ENCODE results near the gene SIX3. TPM values are rescaled to one million over a fixed set of nuclear protein-coding genes. Genes with fewer than 3 reads are reported as not detected.

The SIX3 gene
- total RNA-seq, 4 donors from 2014 or later, result not detected

DNA sequence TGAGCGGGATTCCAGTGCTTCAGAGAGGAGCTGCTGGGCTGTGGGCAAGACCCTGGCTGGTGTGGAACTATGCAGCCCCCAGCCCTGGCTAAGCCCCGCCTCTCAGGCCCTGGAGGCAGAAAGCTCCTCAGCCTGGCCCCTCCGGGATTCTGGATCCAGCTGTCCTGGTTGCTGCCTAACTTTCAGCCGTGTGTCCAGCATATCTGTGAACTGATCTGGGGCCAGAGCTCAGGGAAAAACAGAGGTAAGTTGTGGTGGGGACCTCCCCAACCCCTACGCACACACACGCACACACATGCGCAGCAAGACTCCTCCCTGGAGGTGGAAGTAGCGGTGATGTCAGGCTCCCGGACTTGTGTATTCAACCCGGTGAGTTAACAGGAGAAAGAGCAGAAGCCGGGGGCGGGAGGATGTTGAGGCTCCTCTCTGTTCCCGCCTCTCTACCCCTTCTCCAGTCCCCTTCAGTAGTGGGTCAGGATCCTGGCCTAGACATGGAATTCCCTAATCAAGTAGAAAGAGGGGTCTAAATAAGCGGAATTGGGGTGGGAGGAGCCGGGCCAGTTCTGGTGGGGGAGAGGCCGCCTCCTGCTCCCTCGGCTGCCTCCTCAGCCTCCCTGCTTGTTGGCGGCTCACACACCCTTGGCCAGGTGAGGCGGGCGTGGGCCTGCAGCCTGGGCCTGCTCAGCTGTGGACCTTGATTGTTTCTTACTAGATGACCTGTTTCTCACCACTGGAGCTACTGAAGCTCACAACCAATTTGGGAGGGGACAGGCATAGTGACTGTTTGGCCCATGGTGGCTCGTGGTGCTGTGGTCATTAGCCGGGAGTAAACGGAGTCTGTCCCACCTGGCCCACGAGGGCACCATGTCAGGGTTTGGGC is 34.3 kb downstream of the SIX3 start:
- in situ Hi-C loops (cut with MboI; ENCODE audit: low sequenced_read_pairs in 4 of 4) (loop anchor here in 3 of 4 donors (5.0 to 25.0 kb wide), 2 partner anchors 186 to 516 kb away; no protein-coding TSS in a partner anchor), intact Hi-C loops (cut with DNase I; ENCODE audit: low total_unique reads) (no loop called here)
- no peak overlapping the region for H3K27ac ChIP-seq
- no peak for TF ChIP-seq POLR2A (IDR thresholded peaks at IDR 0.05)
- TF ChIP-seq, protein P1, sequence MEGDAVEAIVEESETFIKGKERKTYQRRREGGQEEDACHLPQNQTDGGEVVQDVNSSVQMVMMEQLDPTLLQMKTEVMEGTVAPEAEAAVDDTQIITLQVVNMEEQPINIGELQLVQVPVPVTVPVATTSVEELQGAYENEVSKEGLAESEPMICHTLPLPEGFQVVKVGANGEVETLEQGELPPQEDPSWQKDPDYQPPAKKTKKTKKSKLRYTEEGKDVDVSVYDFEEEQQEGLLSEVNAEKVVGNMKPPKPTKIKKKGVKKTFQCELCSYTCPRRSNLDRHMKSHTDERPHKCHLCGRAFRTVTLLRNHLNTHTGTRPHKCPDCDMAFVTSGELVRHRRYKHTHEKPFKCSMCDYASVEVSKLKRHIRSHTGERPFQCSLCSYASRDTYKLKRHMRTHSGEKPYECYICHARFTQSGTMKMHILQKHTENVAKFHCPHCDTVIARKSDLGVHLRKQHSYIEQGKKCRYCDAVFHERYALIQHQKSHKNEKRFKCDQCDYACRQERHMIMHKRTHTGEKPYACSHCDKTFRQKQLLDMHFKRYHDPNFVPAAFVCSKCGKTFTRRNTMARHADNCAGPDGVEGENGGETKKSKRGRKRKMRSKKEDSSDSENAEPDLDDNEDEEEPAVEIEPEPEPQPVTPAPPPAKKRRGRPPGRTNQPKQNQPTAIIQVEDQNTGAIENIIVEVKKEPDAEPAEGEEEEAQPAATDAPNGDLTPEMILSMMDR (IDR thresholded peaks at IDR 0.05 in 4 of 5, conservative IDR thresholded peaks at IDR 0.05 in 1 of 5), result no peak
- H3K4me3 ChIP-seq, result no peak overlapping the region
- DNase-seq (no peak), ATAC-seq (no peak)
- H3K27me3 ChIP-seq, result peaks cover 5 to 17% (median 16%) of the 10 kb centered on the region in 3 donors
- no peaks in the 10 kb centered on the region for H3K36me3 ChIP-seq
- no peaks in the 10 kb centered on the region for H3K9me3 ChIP-seq
- H3K4me1 ChIP-seq, result no peaks in the 10 kb centered on the region

DNA sequence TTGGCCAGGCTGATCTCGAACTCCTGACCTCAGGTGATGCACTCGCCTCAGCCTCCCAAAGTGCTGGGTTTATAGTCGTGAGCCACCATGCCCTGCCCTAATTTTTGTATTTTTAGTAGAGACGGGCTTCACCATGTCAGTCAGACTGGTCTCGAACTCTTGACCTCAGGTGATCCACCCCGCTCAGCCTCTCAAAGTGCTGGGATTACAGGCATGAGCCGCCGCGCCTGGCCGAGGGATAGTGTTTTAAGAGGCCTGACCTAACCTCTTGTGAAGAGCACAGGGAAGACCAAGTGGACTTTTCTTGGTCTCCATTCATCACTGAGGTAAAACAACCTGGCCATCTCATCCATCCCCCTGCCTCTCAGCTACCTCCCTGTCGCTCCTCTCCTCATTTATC is 38.1 kb downstream of the SIX3 start:
- no peak overlapping the region for H3K4me3 ChIP-seq
- ATAC-seq (no peak), DNase-seq (no peak)
- no peaks in the 10 kb centered on the region for H3K4me1 ChIP-seq
- no peaks in the 10 kb centered on the region for H3K9me3 ChIP-seq
- intact Hi-C loops (cut with DNase I; ENCODE audit: low total_unique reads) (no loop called here), in situ Hi-C loops (cut with MboI; ENCODE audit: low sequenced_read_pairs in 4 of 4) (loop anchor here in 3 of 4 donors (5.0 to 25.0 kb wide), 2 partner anchors 183 to 513 kb away; no protein-coding TSS in a partner anchor)
- no peak for TF ChIP-seq POLR2A (IDR thresholded peaks at IDR 0.05)
- TF ChIP-seq, protein P1 (IDR thresholded peaks at IDR 0.05 in 4 of 5, conservative IDR thresholded peaks at IDR 0.05 in 1 of 5), result no peak
- H3K27me3 ChIP-seq, result peaks cover 0 to 4% (median 0%) of the 10 kb centered on the region in 3 donors
- H3K27ac ChIP-seq, result no peak overlapping the region
- no peaks in the 10 kb centered on the region for H3K36me3 ChIP-seq

DNA sequence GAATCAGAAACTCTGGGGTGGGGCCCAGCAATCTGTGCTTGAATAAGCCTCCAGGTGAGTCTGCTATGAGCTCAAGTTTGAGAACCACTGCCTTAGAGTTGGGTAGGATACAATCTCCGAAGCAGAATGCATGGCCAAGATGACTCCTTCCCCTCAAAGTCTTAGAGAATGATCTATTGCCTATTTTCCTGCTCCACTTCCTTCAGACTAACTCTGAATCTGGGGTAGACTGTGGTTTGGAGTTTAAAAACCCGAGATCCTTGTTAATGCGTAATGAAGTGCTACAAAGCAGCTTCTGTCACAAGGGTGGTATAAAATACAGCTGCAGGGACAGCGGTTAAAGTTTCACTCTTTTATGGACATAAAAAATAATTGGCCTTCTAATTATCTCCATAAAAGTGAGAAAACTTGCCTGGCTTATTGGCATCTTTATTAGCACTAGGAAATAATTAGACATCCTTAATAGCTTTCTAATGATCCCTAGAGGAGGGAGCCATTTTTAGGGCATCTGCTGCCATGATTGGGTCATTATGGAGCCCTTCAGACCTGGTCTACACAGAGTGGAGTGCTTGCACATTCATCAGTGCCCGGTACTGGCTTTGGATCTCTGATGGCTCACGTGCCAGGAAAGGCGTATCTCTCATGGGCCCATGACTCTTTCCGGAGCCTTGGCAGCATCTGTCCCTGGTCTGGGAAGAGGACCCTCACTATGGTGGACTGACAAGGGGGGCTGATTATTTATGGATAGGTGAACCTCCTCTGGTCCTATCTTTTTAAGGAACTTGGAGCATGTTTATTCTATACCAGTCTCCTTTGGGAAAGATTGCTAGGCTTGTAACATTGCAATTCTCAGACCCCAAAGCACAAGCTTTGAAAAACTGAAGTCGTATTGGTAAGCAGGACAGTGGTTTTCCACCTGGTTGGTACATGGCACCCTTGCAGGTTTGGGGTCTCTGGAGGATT is 39.5 kb downstream of the SIX3 start:
- Histone ChIP-seq H3K36me3 (no peaks in the 10 kb centered on the region), H3K4me3 (no peak overlapping the region), H3K9me3 (no peaks in the 10 kb centered on the region), H3K27ac (no peak overlapping the region), H3K27me3 (peaks cover 0 to 4% (median 0%) of the 10 kb centered on the region in 3 donors), H3K4me1 (no peaks in the 10 kb centered on the region)
- intact Hi-C loops (cut with DNase I; ENCODE audit: low total_unique reads), result loop anchor here (1.0 kb wide), 2 partner anchors 33 to 513 kb away; no protein-coding TSS in a partner anchor
- in situ Hi-C loops (cut with MboI; ENCODE audit: low sequenced_read_pairs in 4 of 4), result loop anchor here in 3 of 4 donors (5.0 to 25.0 kb wide), 3 partner anchors 181 to 516 kb away; no protein-coding TSS in a partner anchor
- TF ChIP-seq, protein P1 (IDR thresholded peaks at IDR 0.05 in 4 of 5, conservative IDR thresholded peaks at IDR 0.05 in 1 of 5), result no peak
- ATAC-seq (peak in 1 of 2 donors; percentile 21), DNase-seq (no peak)

DNA sequence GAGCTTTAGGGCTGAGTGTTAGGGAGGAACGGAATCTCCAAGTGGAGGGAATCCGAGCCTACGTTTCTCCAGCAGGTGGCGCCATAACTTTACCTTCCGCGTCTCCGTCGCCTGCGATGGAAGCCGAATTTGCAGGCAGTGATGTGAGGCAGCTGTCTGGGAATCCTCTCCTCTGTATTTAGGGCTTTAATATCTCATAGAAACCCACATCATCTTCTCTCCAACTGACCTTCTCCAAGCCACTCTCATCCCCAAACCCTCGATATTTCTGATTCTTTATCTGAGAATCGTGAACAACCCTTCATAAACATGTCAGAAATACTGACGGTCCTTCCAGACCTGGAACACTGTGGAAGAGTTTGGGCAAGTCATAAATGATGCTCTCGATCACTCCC is 40.2 kb downstream of the SIX3 start:
- no peaks in the 10 kb centered on the region for H3K36me3 ChIP-seq
- TF ChIP-seq POLR2A (IDR thresholded peaks at IDR 0.05), result no peak
- TF ChIP-seq, protein P1 (IDR thresholded peaks at IDR 0.05 in 4 of 5, conservative IDR thresholded peaks at IDR 0.05 in 1 of 5), result peak; percentile 71 to 92 (median 89)
- no peaks in the 10 kb centered on the region for H3K4me1 ChIP-seq
- H3K4me3 ChIP-seq, result no peak overlapping the region
- intact Hi-C loops (cut with DNase I; ENCODE audit: low total_unique reads), result loop anchor here (1.0 kb wide), 2 partner anchors 33 to 513 kb away; no protein-coding TSS in a partner anchor
- DNase-seq (peak; percentile 41 to 56), ATAC-seq (peak; percentile 86 to 93)
- H3K27me3 ChIP-seq, result no peaks in the 10 kb centered on the region
- H3K27ac ChIP-seq, result no peak overlapping the region
- in situ Hi-C loops (cut with MboI; ENCODE audit: low sequenced_read_pairs in 4 of 4), result loop anchor here in 3 of 4 donors (5.0 to 25.0 kb wide), 3 partner anchors 181 to 516 kb away; no protein-coding TSS in a partner anchor
- no peaks in the 10 kb centered on the region for H3K9me3 ChIP-seq
